ENCODE data around the gene PLA2G4B.

- TF ChIP-seq EZH2 (IDR thresholded peaks at IDR 0.05; ENCODE audit: low read depth), result no peak
- no peak for TF ChIP-seq CTCF (conservative IDR thresholded peaks at IDR 0.05)
These were observed 10.0 kb downstream of the PLA2G4B start for GRCh38 chr15:41848631-41849030.

All from PC-9 (cell line).